Measurements from ENCODE around the gene CALCOCO1.

CALCOCO1 gene

GRCh38 chr12:53748072-53748840 is 21.0 kb upstream of the CALCOCO1 start:
- H3K4me3 ChIP-seq (ENCODE audit: low read length) = no peak overlapping the region
- H3K9me3 ChIP-seq (ENCODE audit: insufficient read depth, low read length) = no peaks in the 10 kb centered on the region
- no peaks in the 10 kb centered on the region for H4K20me1 ChIP-seq (ENCODE audit: insufficient read depth, low read length)
- H3K4me2 ChIP-seq (ENCODE audit: low read length) = no peak overlapping the region
- H3K36me3 ChIP-seq (replicated peaks; ENCODE audit: low read depth, low read length) = no peaks in the 10 kb centered on the region
- no peak overlapping the region for H3K9ac ChIP-seq (ENCODE audit: low read length)
- H3K27ac ChIP-seq (ENCODE audit: low read length) = no peak overlapping the region
- no peaks in the 10 kb centered on the region for H3K79me2 ChIP-seq (ENCODE audit: low read length)
- H3K27me3 ChIP-seq (ENCODE audit: low read depth, low read length) = peaks cover 76% of the 10 kb centered on the region
- H2AFZ ChIP-seq (ENCODE audit: low read depth, low read length) = no peak overlapping the region
- peaks cover 35% of the 10 kb centered on the region for H3K4me1 ChIP-seq (ENCODE audit: low read length)
- TF ChIP-seq EZH2phosphoT487 (IDR thresholded peaks at IDR 0.05; ENCODE audit: low read depth) (no peak), CTCF (IDR thresholded peaks at IDR 0.05; ENCODE audit: low read depth, low read length) (no peak)

GRCh38 chr12:53747095-53747494 is 19.8 kb upstream of the CALCOCO1 start:
- peak overlapping the region; percentile 59 for H3K4me2 ChIP-seq (ENCODE audit: low read length)
- peaks cover 64% of the 10 kb centered on the region for H3K27me3 ChIP-seq (ENCODE audit: low read depth, low read length)
- H2AFZ ChIP-seq (ENCODE audit: low read depth, low read length) = peak overlapping the region; percentile 75; the same call in 1 of the 2 replicates
- no peaks in the 10 kb centered on the region for H4K20me1 ChIP-seq (ENCODE audit: insufficient read depth, low read length)
- TF ChIP-seq EZH2phosphoT487 (IDR thresholded peaks at IDR 0.05; ENCODE audit: low read depth) (no peak), CTCF (IDR thresholded peaks at IDR 0.05; ENCODE audit: low read depth, low read length) (no peak)
- H3K4me3 ChIP-seq (ENCODE audit: low read length) = peak overlapping the region; percentile 47
- no peaks in the 10 kb centered on the region for H3K79me2 ChIP-seq (ENCODE audit: low read length)
- peaks cover 23% of the 10 kb centered on the region for H3K4me1 ChIP-seq (ENCODE audit: low read length)
- H3K36me3 ChIP-seq (replicated peaks; ENCODE audit: low read depth, low read length) = no peaks in the 10 kb centered on the region
- no peak overlapping the region for H3K27ac ChIP-seq (ENCODE audit: low read length)
- H3K9me3 ChIP-seq (ENCODE audit: insufficient read depth, low read length) = no peaks in the 10 kb centered on the region
- peak overlapping the region; percentile 27; the same call in 1 of the 2 replicates for H3K9ac ChIP-seq (ENCODE audit: low read length)

- peak overlapping the region; percentile 27; the same call in 1 of the 2 replicates for H3K9ac ChIP-seq (ENCODE audit: low read length)
- peak; percentile 99 for TF ChIP-seq CTCF (IDR thresholded peaks at IDR 0.05; ENCODE audit: low read depth, low read length)
- TF ChIP-seq EZH2phosphoT487 (IDR thresholded peaks at IDR 0.05; ENCODE audit: low read depth) = no peak
- H3K4me3 ChIP-seq (ENCODE audit: low read length) = peak overlapping the region; percentile 47
- no peaks in the 10 kb centered on the region for H3K36me3 ChIP-seq (replicated peaks; ENCODE audit: low read depth, low read length)
- H2AFZ ChIP-seq (ENCODE audit: low read depth, low read length) = peak overlapping the region; percentile 75
- no peaks in the 10 kb centered on the region for H4K20me1 ChIP-seq (ENCODE audit: insufficient read depth, low read length)
- H3K79me2 ChIP-seq (ENCODE audit: low read length) = no peaks in the 10 kb centered on the region
- H3K27me3 ChIP-seq (ENCODE audit: low read depth, low read length) = peaks cover 60% of the 10 kb centered on the region
- no peak overlapping the region for H3K27ac ChIP-seq (ENCODE audit: low read length)
- peak overlapping the region; percentile 59 for H3K4me2 ChIP-seq (ENCODE audit: low read length)
- no peaks in the 10 kb centered on the region for H3K9me3 ChIP-seq (ENCODE audit: insufficient read depth, low read length)
- H3K4me1 ChIP-seq (ENCODE audit: low read length) = peaks cover 19% of the 10 kb centered on the region
Observed at GRCh38 chr12:53746592-53747092, 19.4 kb upstream of the CALCOCO1 start.

GRCh38 chr12:53744751-53745150 is 17.5 kb upstream of the CALCOCO1 start:
- Histone ChIP-seq H3K27ac (ENCODE audit: low read length) (no peak overlapping the region), H4K20me1 (ENCODE audit: insufficient read depth, low read length) (no peaks in the 10 kb centered on the region), H3K4me3 (ENCODE audit: low read length) (no peak overlapping the region), H3K9ac (ENCODE audit: low read length) (no peak overlapping the region), H3K4me2 (ENCODE audit: low read length) (no peak overlapping the region), H3K36me3 (replicated peaks; ENCODE audit: low read depth, low read length) (no peaks in the 10 kb centered on the region), H3K79me2 (ENCODE audit: low read length) (no peaks in the 10 kb centered on the region), H3K9me3 (ENCODE audit: insufficient read depth, low read length) (no peaks in the 10 kb centered on the region), H3K4me1 (ENCODE audit: low read length) (peaks cover 8% of the 10 kb centered on the region), H2AFZ (ENCODE audit: low read depth, low read length) (no peak overlapping the region), H3K27me3 (ENCODE audit: low read depth, low read length) (peaks cover 49% of the 10 kb centered on the region)
- TF ChIP-seq EZH2phosphoT487 (IDR thresholded peaks at IDR 0.05; ENCODE audit: low read depth) (no peak), CTCF (IDR thresholded peaks at IDR 0.05; ENCODE audit: low read depth, low read length) (no peak)

Measured in OCI-LY3 (cell line).